Stimulated activated CD8-positive, alpha-beta memory T cell treated with anti-CD3 and anti-CD28 coated beads, Interleukin-4, amount 100 ng/mL, for 24 hours (primary cell): ENCODE data around the gene TSPY2.
"Not testable (repeated sequence)": the region's sequence is repeated elsewhere in the genome, so short reads cannot be mapped to it uniquely, and the experiment has no call there.

Experiments
- DNase-seq: peaks from one replicate; pipeline ENCODE4 v3.0.0-alpha.2; 2020; ENCODE audit warnings: low read depth

TSPY2 gene

GRCh38 chrY:6245923-6246322, at the start of gene TSPY2:
TSPY2 (plus strand) TSS chrY:6246223; CDS start chrY:6246269, 46 bp downstream.
- DNase-seq, result not testable (repeated sequence)

- not testable (repeated sequence) for DNase-seq
Observed at GRCh38 chrY:6209565-6209964, 36.5 kb upstream of the TSPY2 start.

GRCh38 chrY:6217045-6217444, 29.0 kb upstream of the TSPY2 start:
- DNase-seq, result not testable (repeated sequence)

- DNase-seq, result not testable (repeated sequence)
Observed at GRCh38 chrY:6269839-6270238, 23.8 kb downstream of the TSPY2 start.
